GM18907 (cell line): ENCODE results near the gene ARHGEF12.

Experiments used
- ATAC-seq: cut with Tn5 transposase; IDR thresholded peaks from one replicate; pipeline ENCODE4 v1.9.1; 2021; ENCODE audit warnings: mild to moderate bottlenecking, moderate library complexity; ENCODE audit not compliant: unreplicated experiment

The ARHGEF12 gene

DNA sequence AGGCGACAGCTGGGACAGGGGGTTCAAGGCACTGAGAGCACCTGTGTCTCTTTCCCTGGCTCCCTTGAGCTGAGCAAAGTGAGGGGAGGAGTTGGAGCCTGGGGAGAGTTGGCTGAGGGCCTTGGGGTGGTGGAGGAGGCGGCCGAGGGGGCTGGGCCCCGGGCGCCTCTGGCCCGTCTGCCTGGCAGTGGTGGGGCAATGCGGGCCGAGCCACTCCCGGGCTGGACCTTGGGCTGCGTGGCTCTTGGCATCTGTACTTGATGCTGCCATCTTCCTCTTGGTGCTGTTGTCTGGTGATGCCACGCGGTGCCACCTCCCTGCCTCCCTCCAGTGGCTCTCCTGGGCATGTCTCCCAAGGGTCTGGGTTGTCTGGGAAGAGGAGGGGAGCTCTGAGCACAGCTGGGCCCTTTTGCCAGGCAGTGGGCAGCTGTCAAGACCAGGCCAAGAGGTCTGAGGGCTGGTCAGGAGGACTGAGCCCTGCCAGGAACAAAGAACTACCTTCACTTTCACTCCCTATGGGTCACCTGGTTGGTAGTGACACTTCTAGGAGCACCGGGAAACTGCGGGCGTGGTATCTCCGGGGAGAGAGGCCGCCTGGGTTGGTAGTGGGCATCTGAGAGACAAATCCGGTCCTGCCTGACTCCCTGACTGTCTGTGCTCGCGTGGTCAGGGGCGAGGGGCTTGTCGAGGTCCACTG, 176.7 kb downstream of the ARHGEF12 start:
- ATAC-seq, result no peak

DNA sequence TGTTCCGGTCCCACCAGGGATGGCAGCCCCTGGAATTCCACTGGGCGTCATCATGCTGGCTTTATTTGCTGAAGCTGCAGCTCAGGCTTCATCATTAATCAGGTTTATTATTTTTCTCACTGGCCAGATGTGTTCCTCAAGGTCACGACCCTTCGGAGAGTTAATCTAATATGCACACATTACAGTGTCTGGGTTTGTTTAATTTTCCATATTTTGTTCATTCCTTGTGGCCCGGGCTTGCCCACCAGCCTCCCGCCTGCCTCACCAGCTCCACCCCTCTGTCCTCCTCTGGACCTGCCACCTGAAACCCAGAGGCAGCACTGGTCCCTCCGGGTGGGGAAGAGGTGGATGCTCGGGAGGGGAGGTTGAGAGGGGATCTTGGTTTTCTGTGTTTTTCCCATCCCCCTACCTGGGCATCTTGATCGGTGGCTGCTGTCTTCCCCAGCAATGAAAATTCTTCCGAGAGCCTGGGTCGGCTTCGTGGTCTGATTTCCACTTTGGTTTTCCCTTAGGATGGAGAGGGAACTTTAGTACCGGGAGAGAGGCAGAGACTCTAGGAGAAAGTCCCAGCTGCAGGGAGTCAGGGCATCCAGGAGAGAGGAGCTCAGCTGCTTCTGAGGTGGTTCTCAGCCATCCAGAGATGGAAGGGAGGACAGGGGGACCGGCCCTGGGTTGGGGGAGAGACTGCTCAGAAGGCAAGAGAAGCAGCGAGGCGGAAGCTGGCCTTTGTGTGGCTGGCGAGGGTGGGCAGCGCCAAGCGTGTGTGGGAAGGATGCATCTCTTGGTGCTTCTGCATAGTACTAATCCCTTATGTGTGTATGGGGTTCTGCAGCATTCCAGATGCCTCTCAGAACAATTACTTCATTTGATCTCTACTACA, 177.5 kb downstream of the ARHGEF12 start:
- no peak for ATAC-seq

DNA sequence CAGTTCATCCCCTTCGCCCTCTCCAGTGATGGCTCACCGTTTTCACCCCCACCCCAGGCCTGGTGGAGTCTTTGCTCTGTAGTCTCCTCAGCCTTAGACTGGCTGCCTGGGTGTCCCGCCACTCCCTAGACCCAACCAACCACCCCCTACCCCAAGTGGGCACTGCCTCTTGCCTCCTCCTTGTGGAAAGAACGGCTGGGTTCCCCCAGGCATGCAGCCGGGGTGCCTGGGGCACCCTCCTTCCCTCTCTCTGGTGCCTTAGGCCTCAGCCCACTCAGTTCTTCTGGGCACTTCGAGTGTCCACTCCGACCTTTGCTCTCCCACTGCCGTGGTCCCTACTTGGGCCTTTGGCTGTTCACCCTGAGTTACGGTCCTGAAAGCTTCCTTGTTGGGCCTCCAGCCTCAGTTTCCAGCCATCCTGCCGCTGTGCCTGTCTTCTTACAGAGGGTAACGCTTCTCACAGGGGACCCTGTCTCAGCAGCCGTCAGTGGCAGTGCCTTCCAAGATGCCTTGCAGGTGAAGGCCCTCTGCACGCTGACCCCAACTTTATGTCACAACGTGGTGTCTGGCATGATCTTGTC, 178.4 kb downstream of the ARHGEF12 start:
- no peak for ATAC-seq

- ATAC-seq, result no peak
These were observed 179.0 kb downstream of the ARHGEF12 start for GRCh38 chr11:120515186-120515723.

GRCh38 chr11:120516461-120517389, 180.5 kb downstream of the ARHGEF12 start:
- no peak for ATAC-seq

- ATAC-seq, result no peak
These were observed 181.2 kb downstream of the ARHGEF12 start for GRCh38 chr11:120517390-120517761.

GRCh38 chr11:120517801-120518291, 181.6 kb downstream of the ARHGEF12 start:
- ATAC-seq, result no peak

DNA sequence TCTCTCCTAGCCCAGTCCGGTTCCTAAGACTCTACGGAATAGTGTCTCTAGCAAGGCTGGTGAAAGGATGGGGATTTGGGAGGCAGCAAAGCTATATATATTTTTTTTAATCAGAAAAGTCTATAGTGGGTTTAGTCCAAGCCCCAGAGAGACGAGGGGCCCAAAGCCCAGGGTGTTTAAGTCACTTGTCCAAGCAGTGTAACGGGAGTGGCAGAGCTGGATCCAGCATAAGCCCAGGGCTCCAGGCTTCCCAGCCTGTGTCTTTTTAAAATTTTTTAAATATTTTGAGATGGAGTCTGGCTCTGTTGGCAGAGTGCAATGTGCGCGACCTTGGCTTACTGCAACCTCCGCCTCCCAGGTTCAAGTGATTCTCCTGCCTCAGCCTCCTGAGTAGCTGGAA, 182.1 kb downstream of the ARHGEF12 start:
- ATAC-seq, result no peak

DNA sequence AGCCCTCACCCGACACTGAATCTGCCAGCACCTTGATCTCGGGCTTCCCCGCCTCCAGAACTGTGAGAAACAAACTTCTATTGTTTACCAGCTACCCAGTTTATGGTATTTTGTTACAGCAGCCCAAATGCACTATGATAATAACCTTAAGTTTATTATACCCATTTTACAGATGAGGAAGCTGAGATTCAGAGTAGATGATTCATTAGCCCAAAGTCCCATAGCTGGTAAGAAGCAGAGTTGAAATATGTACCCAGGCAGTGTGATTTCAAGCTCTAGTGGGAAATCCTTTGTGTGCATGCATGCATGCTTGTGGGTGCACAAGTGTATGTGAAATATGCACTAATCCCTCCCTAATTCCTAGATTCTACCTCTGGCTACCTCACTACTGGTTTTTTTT, 183.3 kb downstream of the ARHGEF12 start:
- ATAC-seq, result no peak

GRCh38 chr11:120520091-120520822, 184.0 kb downstream of the ARHGEF12 start:
- no peak for ATAC-seq

DNA sequence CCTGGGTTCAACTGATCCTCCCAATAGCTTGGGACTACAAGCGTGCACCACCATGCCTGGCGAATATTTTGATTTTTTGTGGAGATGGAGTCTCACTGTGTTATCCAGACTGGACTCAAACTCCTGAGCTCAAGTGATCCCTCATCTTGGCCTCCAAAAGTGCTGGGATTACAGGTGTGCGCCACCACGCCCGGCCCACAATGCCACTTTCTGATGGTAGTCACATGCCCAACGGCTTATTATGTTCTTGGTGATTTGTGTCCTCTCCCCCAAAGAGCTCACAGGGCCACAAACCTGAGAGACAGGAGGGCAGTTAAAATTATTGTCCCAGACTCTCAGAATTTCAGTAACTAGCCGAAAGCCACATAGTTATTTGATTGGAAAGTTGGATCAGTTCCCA, 185.0 kb downstream of the ARHGEF12 start:
- ATAC-seq, result no peak

GRCh38 chr11:120522021-120522420, 185.8 kb downstream of the ARHGEF12 start:
- ATAC-seq, result no peak

DNA sequence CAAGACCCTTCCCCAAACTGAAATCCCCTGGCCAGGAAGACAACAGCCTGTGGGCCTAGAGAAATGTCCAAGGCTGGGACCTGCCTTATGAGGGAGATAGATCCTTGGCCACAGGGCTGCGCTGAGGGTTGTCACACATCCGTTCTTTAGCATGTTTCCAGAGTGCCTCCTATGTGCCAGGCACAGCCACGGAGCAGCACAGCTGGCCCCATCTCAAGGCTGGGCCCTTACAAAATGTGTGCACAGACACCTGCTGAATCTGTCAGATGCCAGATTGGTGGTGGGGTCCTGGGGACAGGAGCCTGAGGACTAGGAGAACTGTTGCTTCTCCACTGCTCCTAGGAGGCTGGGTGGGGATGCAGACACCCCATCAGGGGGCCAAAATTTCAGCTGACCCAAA, 186.5 kb downstream of the ARHGEF12 start:
- ATAC-seq, result no peak

DNA sequence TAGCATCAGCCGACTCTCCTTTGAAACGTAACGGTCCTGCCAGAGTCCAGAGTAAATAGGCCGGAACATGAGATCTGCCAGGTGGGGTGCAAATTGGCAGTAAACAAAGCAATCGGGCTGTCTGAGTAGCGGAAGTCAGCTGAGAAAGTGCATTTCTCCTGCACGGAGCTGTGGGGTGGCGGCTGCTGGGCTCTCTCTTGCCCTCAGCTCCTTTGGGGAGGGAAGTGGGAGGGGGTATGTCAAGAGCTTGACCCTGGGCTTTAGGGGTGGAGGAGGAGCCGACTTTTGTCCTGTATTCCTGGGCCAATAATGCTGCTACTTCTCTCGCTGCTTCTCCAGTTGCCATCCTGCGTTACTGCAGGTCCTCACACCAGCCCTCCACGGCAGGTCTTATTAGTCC, 187.0 kb downstream of the ARHGEF12 start:
- no peak for ATAC-seq

DNA sequence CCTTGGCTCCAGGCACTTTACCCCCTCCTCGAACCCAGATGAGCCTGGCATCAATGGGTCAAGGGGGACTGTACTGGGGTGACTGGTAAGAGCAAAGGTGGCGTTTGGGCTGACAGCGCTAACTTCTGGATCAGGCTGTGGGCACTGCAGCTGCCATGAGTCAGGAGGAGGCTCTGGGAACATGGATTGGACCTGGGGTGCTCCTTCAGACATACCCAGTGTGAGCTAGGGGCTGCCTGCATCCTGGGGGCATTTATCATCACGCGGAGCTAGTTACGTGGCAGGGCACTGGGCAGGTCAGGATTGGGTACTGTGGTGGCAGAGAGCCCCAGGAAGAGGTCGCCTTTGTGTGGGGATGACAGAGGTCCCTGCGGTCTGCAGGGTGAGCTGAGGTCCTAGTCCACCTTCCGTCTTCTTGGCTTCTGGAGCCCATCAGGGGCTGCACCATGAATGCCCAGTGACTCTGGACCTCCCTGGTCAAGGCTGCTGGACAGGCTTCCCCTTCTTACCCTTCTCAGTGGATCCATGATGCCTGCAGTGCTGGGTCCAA, 188.4 kb downstream of the ARHGEF12 start:
- ATAC-seq, result no peak

DNA sequence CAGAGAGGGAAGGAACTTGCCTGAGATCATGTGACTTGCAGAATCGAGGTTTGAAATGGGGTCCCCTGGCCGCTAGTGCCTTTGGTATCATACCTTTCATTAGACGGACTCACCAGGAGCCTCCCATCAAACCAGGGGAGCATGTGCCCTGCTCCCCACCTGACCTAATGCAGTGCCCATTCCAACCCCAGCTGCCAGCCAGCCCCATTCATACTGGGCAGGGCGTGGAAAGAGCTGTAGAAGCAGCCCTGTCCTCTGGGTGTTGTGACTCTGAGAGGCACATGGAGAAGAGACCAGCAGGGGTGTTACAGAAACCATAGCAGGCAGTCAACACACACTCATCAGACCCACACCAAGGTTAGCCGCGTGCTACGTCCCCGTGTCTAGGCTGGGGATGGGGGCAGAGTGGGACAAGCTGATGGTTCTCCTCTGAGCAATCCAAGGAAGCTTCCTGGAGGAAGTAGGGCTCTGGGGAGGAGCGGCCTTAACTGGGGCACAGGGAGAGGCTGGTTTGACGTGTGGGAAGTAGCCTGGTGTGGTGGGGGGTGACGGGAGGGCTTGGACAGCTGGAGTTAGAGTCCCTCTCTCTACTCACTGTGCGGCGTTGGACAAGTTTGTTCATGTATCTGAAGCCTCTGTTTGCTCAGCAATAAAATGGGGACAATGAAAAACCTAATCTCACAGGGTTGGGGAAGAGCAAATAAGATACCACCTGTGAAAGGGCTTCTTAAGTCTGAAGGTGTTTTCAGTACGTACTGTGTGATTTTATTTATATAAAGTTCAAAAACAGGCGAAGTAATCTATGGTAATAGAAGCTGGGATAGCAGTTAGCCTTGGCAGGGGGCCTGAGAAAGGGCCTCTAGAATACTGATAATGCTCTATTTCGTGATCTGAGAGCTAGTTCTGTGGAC, 189.3 kb downstream of the ARHGEF12 start:
- no peak for ATAC-seq

DNA sequence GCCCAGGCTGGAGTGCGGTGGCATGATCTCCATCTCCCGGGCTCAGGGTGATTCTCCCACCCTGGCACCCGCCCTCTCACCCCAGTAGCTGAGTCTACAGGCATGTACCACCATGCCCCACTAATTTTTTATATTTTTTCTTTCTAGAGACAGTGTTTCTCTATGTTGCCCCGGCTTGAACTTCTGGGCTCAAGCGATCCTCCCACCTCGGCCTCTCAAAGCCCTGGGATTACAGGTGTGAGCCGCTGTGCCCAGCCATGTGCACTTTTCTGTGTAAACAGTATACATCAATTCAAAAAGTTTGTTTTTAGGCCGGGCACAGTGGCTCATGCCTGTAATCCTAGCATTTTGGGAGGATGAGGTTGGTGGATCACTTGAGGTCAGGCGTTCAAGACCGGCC, 190.0 kb downstream of the ARHGEF12 start:
- ATAC-seq, result no peak

DNA sequence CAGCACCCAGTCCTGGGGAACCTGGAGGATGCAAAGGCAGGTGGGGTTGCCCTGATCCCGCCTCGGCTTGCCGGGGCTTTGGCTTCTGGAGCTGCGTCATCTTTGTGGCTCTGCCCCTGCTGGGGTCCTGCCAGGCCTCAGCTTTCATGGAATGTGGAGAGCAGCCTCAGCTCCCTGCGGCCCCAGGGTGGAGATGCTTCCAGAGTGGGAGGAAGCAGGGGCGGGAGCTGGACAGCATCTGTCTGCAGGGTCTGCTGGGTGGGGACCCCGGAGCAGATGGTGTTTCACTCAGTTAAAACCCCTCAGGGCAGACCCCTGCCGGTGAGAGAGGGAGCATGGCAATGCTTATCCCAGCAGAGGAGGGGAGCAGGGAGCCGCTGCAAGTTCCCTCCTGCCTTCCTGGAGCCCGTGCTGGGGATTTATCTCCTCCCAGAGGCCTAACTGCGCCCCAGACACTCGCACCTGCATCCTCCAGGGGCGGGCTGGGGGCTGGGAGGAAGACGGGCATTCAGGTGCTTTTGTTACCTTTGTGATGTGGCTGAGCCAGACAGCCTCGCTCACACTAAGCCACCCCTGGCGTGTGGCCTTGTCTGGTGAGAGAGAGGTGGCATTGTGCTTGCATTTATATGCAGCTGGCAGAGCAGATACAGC, 191.0 kb downstream of the ARHGEF12 start:
- ATAC-seq, result no peak
